Measurements from ENCODE around the gene CCDC24. TPM values are rescaled to one million over a fixed set of nuclear protein-coding genes. Genes with fewer than 3 reads are reported as not detected.
A peak's percentile ranks its signal among the peaks of the same experiment; 100 is the strongest.

The CCDC24 gene
- total and polyA plus RNA-seq, 7 donors, result 0.83 to 3.9 (median 1.7) TPM

DNA sequence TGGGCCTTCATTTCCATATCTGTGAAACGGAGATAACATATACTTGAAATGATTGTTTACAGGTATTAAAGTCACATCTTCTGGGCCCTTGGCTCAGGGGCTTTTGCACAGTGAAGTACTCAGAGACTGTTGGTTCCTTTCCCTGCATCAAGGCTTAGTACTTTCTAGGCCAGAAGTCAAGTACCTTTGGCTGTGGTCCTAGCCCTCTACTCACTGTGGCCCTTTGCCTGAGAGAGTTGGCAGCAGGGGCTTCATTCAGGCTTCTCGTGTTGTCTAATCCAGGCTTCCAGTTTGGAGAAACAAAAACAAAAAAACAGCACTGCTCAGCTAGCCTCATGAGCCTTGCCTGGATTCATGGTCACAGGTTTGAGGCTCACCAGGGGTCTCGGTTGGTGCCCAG, 29.7 kb upstream of the CCDC24 start:
- Histone ChIP-seq H3K4me3 (no peak overlapping the region), H3K9me3 (no peaks in the 10 kb centered on the region), H3K36me3 (ENCODE audit: insufficient read depth in 1 of 2, low read depth in 1 of 2) (peaks cover 0 to 100% of the 10 kb centered on the region in 2 donors), H3K4me1 (no peaks in the 10 kb centered on the region), H3K27me3 (ENCODE audit: insufficient read depth in 3 of 3, low read length in 2 of 3) (no peaks in the 10 kb centered on the region), H3K27ac (no peak overlapping the region)
- TF ChIP-seq, protein P1, sequence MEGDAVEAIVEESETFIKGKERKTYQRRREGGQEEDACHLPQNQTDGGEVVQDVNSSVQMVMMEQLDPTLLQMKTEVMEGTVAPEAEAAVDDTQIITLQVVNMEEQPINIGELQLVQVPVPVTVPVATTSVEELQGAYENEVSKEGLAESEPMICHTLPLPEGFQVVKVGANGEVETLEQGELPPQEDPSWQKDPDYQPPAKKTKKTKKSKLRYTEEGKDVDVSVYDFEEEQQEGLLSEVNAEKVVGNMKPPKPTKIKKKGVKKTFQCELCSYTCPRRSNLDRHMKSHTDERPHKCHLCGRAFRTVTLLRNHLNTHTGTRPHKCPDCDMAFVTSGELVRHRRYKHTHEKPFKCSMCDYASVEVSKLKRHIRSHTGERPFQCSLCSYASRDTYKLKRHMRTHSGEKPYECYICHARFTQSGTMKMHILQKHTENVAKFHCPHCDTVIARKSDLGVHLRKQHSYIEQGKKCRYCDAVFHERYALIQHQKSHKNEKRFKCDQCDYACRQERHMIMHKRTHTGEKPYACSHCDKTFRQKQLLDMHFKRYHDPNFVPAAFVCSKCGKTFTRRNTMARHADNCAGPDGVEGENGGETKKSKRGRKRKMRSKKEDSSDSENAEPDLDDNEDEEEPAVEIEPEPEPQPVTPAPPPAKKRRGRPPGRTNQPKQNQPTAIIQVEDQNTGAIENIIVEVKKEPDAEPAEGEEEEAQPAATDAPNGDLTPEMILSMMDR (IDR thresholded peaks at IDR 0.05), result no peak
- ATAC-seq (no peak), DNase-seq (no peak)
- intact Hi-C loops (cut with DNase I), result no loop called here
- WGBS, 3 donors, result 70 to 80% (median 77%) methylated on average over 3 of the region's 3 CpGs

DNA sequence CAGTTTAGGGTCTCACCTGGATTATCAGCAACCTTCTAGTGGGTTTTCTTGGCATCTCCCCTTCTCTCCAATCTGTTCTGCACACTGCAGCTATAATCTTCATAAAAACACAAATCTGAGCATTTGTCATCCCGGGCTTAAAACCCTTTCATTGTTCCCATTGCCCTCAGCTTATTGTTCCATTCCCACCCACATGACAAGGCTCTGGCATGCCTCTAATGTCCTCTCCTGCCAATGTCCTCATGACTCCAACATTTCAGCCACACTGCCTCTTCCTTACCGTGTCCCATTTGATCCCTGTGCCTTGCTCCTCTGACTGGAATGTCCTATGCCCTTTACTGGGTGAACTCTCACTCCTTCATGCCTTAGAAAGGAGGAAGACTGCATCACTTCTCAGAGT, 29.1 kb upstream of the CCDC24 start:
- no peak overlapping the region for H3K4me3 ChIP-seq
- intact Hi-C loops (cut with DNase I), result no loop called here
- no peaks in the 10 kb centered on the region for H3K9me3 ChIP-seq
- H3K36me3 ChIP-seq (ENCODE audit: insufficient read depth in 1 of 2, low read depth in 1 of 2), result peaks cover 0 to 100% of the 10 kb centered on the region in 2 donors
- ATAC-seq, result peak in 1 of 4 donors; percentile 31
- DNase-seq, result no peak
- no peak overlapping the region for H3K27ac ChIP-seq
- no peaks in the 10 kb centered on the region for H3K27me3 ChIP-seq (ENCODE audit: insufficient read depth in 3 of 3, low read length in 2 of 3)
- WGBS, 3 donors, result 52 to 78% (median 56%) methylated on average over 2 of the region's 2 CpGs
- TF ChIP-seq, protein P1 (IDR thresholded peaks at IDR 0.05), result no peak
- H3K4me1 ChIP-seq, result no peaks in the 10 kb centered on the region

DNA sequence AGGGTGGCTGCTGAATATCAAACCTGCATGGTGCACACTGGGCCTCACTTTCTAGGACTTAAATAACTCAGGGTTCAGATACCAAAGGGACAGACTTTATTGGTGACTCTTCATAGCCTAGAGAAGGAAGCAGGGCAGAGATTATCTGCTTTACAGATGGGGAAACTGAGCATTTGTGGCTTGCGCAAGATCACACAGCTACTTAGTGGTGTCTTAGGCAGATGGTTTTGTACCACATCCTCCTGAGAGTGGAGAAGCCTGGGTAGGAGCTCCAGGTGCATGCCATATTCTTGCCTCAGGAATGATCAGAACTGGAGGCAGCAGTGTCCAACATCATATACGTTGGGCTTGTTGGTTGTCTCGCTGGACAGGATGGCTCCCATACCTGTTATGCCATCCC, 28.4 kb upstream of the CCDC24 start:
- peaks cover 0 to 100% of the 10 kb centered on the region in 2 donors for H3K36me3 ChIP-seq (ENCODE audit: insufficient read depth in 1 of 2, low read depth in 1 of 2)
- H3K9me3 ChIP-seq, result no peaks in the 10 kb centered on the region
- H3K4me1 ChIP-seq, result no peaks in the 10 kb centered on the region
- ATAC-seq (no peak), DNase-seq (no peak)
- intact Hi-C loops (cut with DNase I), result no loop called here
- no peak overlapping the region for H3K27ac ChIP-seq
- TF ChIP-seq, protein P1 (IDR thresholded peaks at IDR 0.05), result no peak
- no peak overlapping the region for H3K4me3 ChIP-seq
- 88 to 93% (median 93%) methylated on average over 3 of the region's 3 CpGs for WGBS, 3 donors
- no peaks in the 10 kb centered on the region for H3K27me3 ChIP-seq (ENCODE audit: insufficient read depth in 3 of 3, low read length in 2 of 3)

DNA sequence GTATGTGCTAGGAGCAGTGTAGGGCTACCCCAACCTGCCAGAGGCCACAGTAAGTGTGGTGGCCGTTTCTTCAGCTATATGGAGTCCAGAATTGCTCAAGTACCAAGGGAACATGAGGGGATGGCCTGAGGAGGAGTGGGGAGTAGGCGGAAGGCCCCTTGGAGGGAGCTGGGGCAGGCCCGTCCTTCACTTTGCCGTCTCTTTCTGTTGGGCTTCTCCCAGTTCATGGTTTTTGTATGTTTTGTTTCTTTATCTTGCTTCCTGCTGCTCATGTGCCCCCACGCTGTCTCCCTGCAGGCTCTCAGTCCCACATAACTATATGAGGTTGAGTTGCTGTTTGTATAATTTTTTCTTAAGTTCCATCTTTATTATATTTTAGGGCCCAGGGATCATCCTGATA, 27.5 kb upstream of the CCDC24 start:
- H3K4me1 ChIP-seq, result no peaks in the 10 kb centered on the region
- 76 to 83% (median 82%) methylated on average over 5 of the region's 5 CpGs for WGBS, 3 donors
- no peaks in the 10 kb centered on the region for H3K27me3 ChIP-seq (ENCODE audit: insufficient read depth in 3 of 3, low read length in 2 of 3)
- no peaks in the 10 kb centered on the region for H3K9me3 ChIP-seq
- H3K36me3 ChIP-seq (ENCODE audit: insufficient read depth in 1 of 2, low read depth in 1 of 2), result peaks cover 0 to 91% of the 10 kb centered on the region in 2 donors
- ATAC-seq (no peak), DNase-seq (no peak)
- intact Hi-C loops (cut with DNase I), result no loop called here
- no peak overlapping the region for H3K4me3 ChIP-seq
- H3K27ac ChIP-seq, result no peak overlapping the region
- TF ChIP-seq, protein P1 (IDR thresholded peaks at IDR 0.05), result no peak

DNA sequence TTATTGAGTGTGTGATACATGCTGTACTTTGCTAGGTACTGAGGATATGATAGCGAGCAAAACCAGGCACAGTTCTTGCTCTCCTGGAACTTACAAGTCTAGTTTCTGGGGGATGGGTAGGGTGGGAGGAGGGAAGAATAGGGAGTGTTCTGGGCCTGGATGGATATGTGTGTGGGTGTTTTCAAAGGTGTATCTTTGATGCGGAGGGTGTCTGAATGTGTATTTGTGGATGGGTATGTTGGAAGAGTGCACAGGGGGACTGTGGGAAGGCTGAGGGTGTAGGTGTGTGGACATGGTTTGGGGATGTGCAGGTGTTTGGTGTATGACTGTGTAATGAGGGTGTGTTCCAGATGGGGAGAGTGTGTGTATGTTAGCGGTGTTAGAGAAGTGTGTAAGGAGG, 26.1 kb upstream of the CCDC24 start:
- intact Hi-C loops (cut with DNase I), result no loop called here
- Histone ChIP-seq H3K9me3 (no peaks in the 10 kb centered on the region), H3K4me1 (peaks cover 1% of the 10 kb centered on the region), H3K27ac (no peak overlapping the region), H3K4me3 (no peak overlapping the region), H3K36me3 (ENCODE audit: insufficient read depth in 1 of 2, low read depth in 1 of 2) (peaks cover 0 to 77% of the 10 kb centered on the region in 2 donors), H3K27me3 (ENCODE audit: insufficient read depth in 3 of 3, low read length in 2 of 3) (no peaks in the 10 kb centered on the region)
- 87 to 99% (median 91%) methylated on average over 3 of the region's 3 CpGs for WGBS, 3 donors
- no peak for DNase-seq
- no peak for ATAC-seq
- TF ChIP-seq, protein P1 (IDR thresholded peaks at IDR 0.05), result no peak

All from psoas muscle (tissue), 8 donors.